Loucy (cell line): ENCODE measurements around the gene KCNH2.

Experiments used
- H2AFZ ChIP-seq: fragments of 200-600 bp; sonication (generic); 2 replicates; pipeline ENCODE4 v1.6.0; 2016; ENCODE audit warnings: antibody characterized with exemption, mild to moderate bottlenecking, low read length, moderate library complexity
- H3F3A ChIP-seq: fragments of 200-600 bp; 2 replicates; pipeline ENCODE4 v1.6.0; 2016; ENCODE audit warnings: antibody characterized with exemption, low read depth, mild to moderate bottlenecking
- H3K27me3 ChIP-seq: fragments of 200-600 bp; sonication (generic); 2 replicates; pipeline ENCODE4 v1.6.1; 2014; ENCODE audit warnings: low read length, mild to moderate bottlenecking; ENCODE audit not compliant: insufficient read depth, poor library complexity, severe bottlenecking
- H3K36me3 ChIP-seq: fragments of 200-600 bp; sonication (generic); 2 replicates; pipeline ENCODE4 v1.6.1; 2016; ENCODE audit warnings: low read length; ENCODE audit not compliant: insufficient read depth
- H3K4me1 ChIP-seq: fragments of 200-600 bp; sonication (generic); 2 replicates; pipeline ENCODE4 v1.5.1; 2014; ENCODE audit warnings: low read length, mild to moderate bottlenecking; ENCODE audit not compliant: insufficient read depth, poor library complexity, severe bottlenecking
- H3K4me2 ChIP-seq: fragments of 200-600 bp; sonication (generic); 2 replicates; pipeline ENCODE4 v1.6.0; 2014; ENCODE audit warnings: antibody characterized with exemption, low read length, low read depth, mild to moderate bottlenecking; ENCODE audit not compliant: poor library complexity, severe bottlenecking
- H3K4me3 ChIP-seq: fragments of 200-600 bp; sonication (generic); 2 replicates; pipeline ENCODE4 v1.5.1; 2014; ENCODE audit warnings: low read length, mild to moderate bottlenecking, mixed read lengths; ENCODE audit not compliant: poor library complexity, severe bottlenecking
- H3K79me2 ChIP-seq: fragments of 200-600 bp; sonication (generic); 2 replicates; pipeline ENCODE4 v1.6.1; 2014; ENCODE audit warnings: low read length; ENCODE audit not compliant: insufficient read depth
- H3K9ac ChIP-seq: fragments of 200-600 bp; sonication (generic); 2 replicates; pipeline ENCODE4 v1.6.0; 2014; ENCODE audit warnings: mild to moderate bottlenecking, low read depth, low read length, moderate library complexity; ENCODE audit not compliant: poor library complexity, severe bottlenecking
- H3K9me2 ChIP-seq: fragments of 200-600 bp; sonication (generic); replicated peaks from 2 replicates; pipeline ENCODE4 v1.6.1; 2016; ENCODE audit warnings: low read depth, low read length, mixed read lengths
- H3K9me3 ChIP-seq: fragments of 200-600 bp; sonication (generic); 2 replicates; pipeline ENCODE4 v1.6.1; 2014; ENCODE audit warnings: mild to moderate bottlenecking, antibody characterized with exemption, low read length, low read depth; ENCODE audit not compliant: insufficient read depth
- H4K20me1 ChIP-seq: fragments of 200-600 bp; sonication (generic); 2 replicates; pipeline ENCODE4 v1.6.0; 2014; ENCODE audit warnings: antibody characterized with exemption, low read length, mild to moderate bottlenecking; ENCODE audit not compliant: insufficient read depth, poor library complexity, severe bottlenecking
- CTCF ChIP-seq: fragments of 200-600 bp; sonication (generic); conservative IDR thresholded peaks from 2 replicates; pipeline ENCODE4 v1.5.1; 2014; ENCODE audit warnings: mild to moderate bottlenecking, antibody characterized with exemption, low read length
- EZH2phosphoT487 ChIP-seq: fragments of 200-600 bp; IDR thresholded peaks from 2 replicates; pipeline ENCODE4 v1.6.1; 2018; ENCODE audit warnings: antibody characterized with exemption, mild to moderate bottlenecking, moderate library complexity, borderline replicate concordance

Gene KCNH2

GRCh38 chr7:150983893-150984368 is 5.8 kb upstream of the KCNH2 start:
- Histone ChIP-seq H3K27me3 (no peaks in the 10 kb centered on the region), H3K4me3 (no peak overlapping the region), H3K9me3 (no peaks in the 10 kb centered on the region), H3K9me2 (no peaks in the 10 kb centered on the region), H3K4me1 (peaks cover 9% of the 10 kb centered on the region), H3K4me2 (no peak overlapping the region), H3K9ac (no peak overlapping the region), H4K20me1 (no peaks in the 10 kb centered on the region), H3K36me3 (no peaks in the 10 kb centered on the region), H2AFZ (no peak overlapping the region), H3F3A (no peaks in the 10 kb centered on the region), H3K79me2 (no peaks in the 10 kb centered on the region)
- TF ChIP-seq CTCF (no peak), EZH2phosphoT487 (no peak)

GRCh38 chr7:150982351-150982750 is 4.2 kb upstream of the KCNH2 start:
- Histone ChIP-seq H3K27me3 (no peaks in the 10 kb centered on the region), H2AFZ (no peak overlapping the region), H3K4me3 (no peak overlapping the region), H3K36me3 (no peaks in the 10 kb centered on the region), H4K20me1 (no peaks in the 10 kb centered on the region), H3K4me2 (no peak overlapping the region), H3K9me3 (no peaks in the 10 kb centered on the region), H3K4me1 (peaks cover 8% of the 10 kb centered on the region), H3F3A (no peaks in the 10 kb centered on the region), H3K79me2 (no peaks in the 10 kb centered on the region), H3K9me2 (no peaks in the 10 kb centered on the region), H3K9ac (no peak overlapping the region)
- TF ChIP-seq CTCF (no peak), EZH2phosphoT487 (no peak)

GRCh38 chr7:150981644-150982043 is 3.5 kb upstream of the KCNH2 start:
- Histone ChIP-seq H3K27me3 (no peaks in the 10 kb centered on the region), H3K4me2 (no peak overlapping the region), H3K9me2 (no peaks in the 10 kb centered on the region), H3K9me3 (no peaks in the 10 kb centered on the region), H3K79me2 (no peaks in the 10 kb centered on the region), H4K20me1 (no peaks in the 10 kb centered on the region), H3F3A (no peaks in the 10 kb centered on the region), H2AFZ (no peak overlapping the region), H3K4me1 (peaks cover 15% of the 10 kb centered on the region), H3K9ac (no peak overlapping the region), H3K36me3 (no peaks in the 10 kb centered on the region), H3K4me3 (no peak overlapping the region)
- no peak for TF ChIP-seq EZH2phosphoT487
- TF ChIP-seq CTCF, result no peak
